Body of pancreas (tissue), 4 donors: ENCODE measurements around the gene TGM4. TPM values are rescaled to one million over a fixed set of nuclear protein-coding genes. Genes with fewer than 3 reads are reported as not detected.

Experiments used
- ATAC-seq: fragments of 150-250 bp; one replicate; pipeline ENCODE4 v1.9.1; 2016
- DNase-seq, 4 donors: peaks; one replicate each; pipeline ENCODE4 v3.0.0-alpha.2; 2019
- H3K27ac ChIP-seq, 4 donors: fragments of 200-600 bp; sonication (generic); 1 replicate in 3 of 4; 2 replicates in 1 of 4; pipeline versions ENCODE4 v1.5.1 to v1.6.1; 2016 to 2019; ENCODE audit warnings: mild to moderate bottlenecking in 1 of 4, mixed read lengths in 1 of 4, moderate library complexity in 1 of 4
- H3K27me3 ChIP-seq, 2 donors: fragments of 200-600 bp; sonication (generic); one replicate each; pipeline ENCODE4 v1.6.0; 2016; ENCODE audit warnings: mild to moderate bottlenecking in 1 of 2
- H3K36me3 ChIP-seq, 2 donors: fragments of 200-600 bp; sonication (generic); replicated peaks in 1 of 2; 2 replicates each; pipeline ENCODE4 v1.5.1; 2016; ENCODE audit warnings: low read depth in 2 of 2; ENCODE audit not compliant: insufficient read depth in 1 of 2
- H3K4me1 ChIP-seq: fragments of 200-600 bp; sonication (generic); one replicate; pipeline ENCODE4 v1.6.0; 2016
- H3K4me3 ChIP-seq, 2 donors: fragments of 200-600 bp; sonication (generic); 1 replicate in 1 of 2; 2 replicates in 1 of 2; pipeline ENCODE4 v1.5.1; 2016 to 2019
- H3K9me3 ChIP-seq, 3 donors: fragments of 200-600 bp; sonication (generic); 1 replicate in 2 of 3; 2 replicates in 1 of 3; pipeline ENCODE4 v1.5.1; 2016
- POLR2A ChIP-seq, 3 donors: fragments of 450-650 bp; IDR thresholded peaks; one replicate each; pipeline ENCODE4 v1.6.1; 2016; ENCODE audit warnings: antibody characterized with exemption in 3 of 3, mild to moderate bottlenecking in 2 of 3
- WGBS, 2 donors: methylation state at CpG; one replicate each; pipeline ENCODE4 v1.1.5; 2017; 5-methylcytosine and 5-hydroxymethylcytosine counted together
- intact Hi-C: fragments of 100-400 bp; cut with DNase I; formaldehyde crosslinking; loops from one replicate; pipeline ENCODE4 v1.15.1; 2023
- total RNA-seq, 2 donors: library from RNA; depleted of rRNA; stranded (reverse); fragments of >200 nt; gene quantifications; one replicate each; pipeline ENCODE4 v1.1.0, GENCODE V29; 2016
- TF ChIP-seq, protein P1 (sequence below), 7 experiments: fragments of 450-650 bp in 4 of 7; fragments of 200-600 bp in 3 of 7; sonication (generic) in 3 of 7; IDR thresholded peaks; one replicate each; pipeline ENCODE4 v1.5.1; 2016 to 2019; ENCODE audit warnings: antibody characterized with exemption in 7 of 7

The TGM4 gene
- total RNA-seq, 2 donors from 2014 or later: not detected

DNA sequence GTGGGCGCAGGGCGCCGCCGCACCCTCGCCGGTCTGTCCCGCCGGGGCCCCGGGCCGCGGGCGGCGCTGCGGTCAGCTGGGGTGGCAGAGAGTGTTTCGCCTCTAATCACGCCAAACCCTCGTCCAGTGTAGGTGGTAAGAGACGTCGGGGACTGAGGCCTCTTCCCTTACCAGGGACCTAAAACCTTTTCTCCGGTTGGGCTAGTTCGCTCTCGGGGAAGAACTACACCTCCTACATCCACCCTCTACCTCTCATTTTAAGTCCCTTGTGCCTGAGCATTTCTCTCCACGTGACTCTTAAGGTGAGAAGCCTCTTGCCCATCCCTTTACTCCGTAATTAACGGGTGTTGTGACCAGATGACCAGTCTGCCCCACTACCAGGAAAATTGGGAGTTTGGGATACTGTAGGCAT, 12.2 kb upstream of the TGM4 start:
- intact Hi-C loops: no loop called here
- WGBS, 2 donors: 2 to 4% methylated on average over 8 to 25 of the region's 25 CpGs
- DNase-seq: peak in 3 of 4 donors; percentile 13 to 26 (median 18)

DNA sequence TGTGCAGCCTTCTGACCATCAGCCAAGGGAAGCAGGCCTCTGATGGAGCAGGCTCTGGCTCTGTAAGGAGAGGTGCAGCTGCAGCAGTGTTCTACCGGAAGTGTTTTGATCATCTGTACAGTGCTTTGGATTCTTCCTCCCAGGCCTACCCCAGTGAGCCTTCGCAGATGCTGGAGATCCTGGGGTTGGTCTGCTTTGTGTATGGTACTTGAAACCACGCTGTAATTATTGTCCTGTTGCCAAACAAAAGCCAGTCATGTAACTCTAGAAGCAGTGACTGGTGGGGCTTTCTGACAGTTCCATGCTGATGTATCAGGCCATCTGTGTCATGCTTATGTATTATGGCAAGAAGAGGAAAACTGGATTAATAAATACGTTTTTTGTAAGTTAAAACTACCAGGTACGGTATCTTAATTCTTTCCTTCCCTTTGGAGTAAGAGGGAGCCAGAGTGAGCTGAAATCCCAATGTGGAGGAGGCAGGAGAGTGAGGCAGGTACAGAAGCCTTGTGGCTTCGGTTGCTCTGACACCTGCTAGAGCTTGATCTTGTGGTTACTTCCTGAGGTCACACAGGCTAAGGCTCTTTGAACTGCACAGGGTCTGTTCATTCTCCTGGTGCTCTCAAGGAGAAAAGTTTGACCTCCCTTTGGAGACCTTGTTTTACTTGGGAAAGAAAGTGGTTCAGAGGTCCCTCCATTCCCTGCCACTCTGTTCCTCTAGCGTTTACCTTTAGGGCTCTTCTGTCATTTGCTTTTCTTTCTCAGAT, 9.0 kb upstream of the TGM4 start:
- Histone ChIP-seq H3K36me3 (no peaks in the 10 kb centered on the region), H3K4me3 (no peak overlapping the region), H3K27me3 (no peaks in the 10 kb centered on the region), H3K27ac (no peak overlapping the region), H3K9me3 (no peaks in the 10 kb centered on the region), H3K4me1 (peaks cover 27% of the 10 kb centered on the region)
- ATAC-seq (no peak), DNase-seq (no peak)
- TF ChIP-seq, protein P1, sequence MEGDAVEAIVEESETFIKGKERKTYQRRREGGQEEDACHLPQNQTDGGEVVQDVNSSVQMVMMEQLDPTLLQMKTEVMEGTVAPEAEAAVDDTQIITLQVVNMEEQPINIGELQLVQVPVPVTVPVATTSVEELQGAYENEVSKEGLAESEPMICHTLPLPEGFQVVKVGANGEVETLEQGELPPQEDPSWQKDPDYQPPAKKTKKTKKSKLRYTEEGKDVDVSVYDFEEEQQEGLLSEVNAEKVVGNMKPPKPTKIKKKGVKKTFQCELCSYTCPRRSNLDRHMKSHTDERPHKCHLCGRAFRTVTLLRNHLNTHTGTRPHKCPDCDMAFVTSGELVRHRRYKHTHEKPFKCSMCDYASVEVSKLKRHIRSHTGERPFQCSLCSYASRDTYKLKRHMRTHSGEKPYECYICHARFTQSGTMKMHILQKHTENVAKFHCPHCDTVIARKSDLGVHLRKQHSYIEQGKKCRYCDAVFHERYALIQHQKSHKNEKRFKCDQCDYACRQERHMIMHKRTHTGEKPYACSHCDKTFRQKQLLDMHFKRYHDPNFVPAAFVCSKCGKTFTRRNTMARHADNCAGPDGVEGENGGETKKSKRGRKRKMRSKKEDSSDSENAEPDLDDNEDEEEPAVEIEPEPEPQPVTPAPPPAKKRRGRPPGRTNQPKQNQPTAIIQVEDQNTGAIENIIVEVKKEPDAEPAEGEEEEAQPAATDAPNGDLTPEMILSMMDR (IDR thresholded peaks at IDR 0.05): no peak
- no peak for TF ChIP-seq POLR2A (IDR thresholded peaks at IDR 0.05)
- intact Hi-C loops: no loop called here
- WGBS, 2 donors: 88 to 89% methylated on average over 7 of the region's 7 CpGs

More for the DNA sequence above, 12.2 kb upstream of the TGM4 start:
- peak overlapping the region in 1 of 2 donors; percentile 20 for H3K4me3 ChIP-seq
- TF ChIP-seq POLR2A (IDR thresholded peaks at IDR 0.05): no peak
- TF ChIP-seq, protein P1 (IDR thresholded peaks at IDR 0.05): no peak
- H3K36me3 ChIP-seq: no peaks in the 10 kb centered on the region
- H3K4me1 ChIP-seq: peaks cover 20% of the 10 kb centered on the region
- H3K9me3 ChIP-seq: no peaks in the 10 kb centered on the region
- peak; percentile 33 for ATAC-seq
- H3K27ac ChIP-seq: peak overlapping the region; percentile 70 to 90 (median 82)
- no peaks in the 10 kb centered on the region for H3K27me3 ChIP-seq

DNA sequence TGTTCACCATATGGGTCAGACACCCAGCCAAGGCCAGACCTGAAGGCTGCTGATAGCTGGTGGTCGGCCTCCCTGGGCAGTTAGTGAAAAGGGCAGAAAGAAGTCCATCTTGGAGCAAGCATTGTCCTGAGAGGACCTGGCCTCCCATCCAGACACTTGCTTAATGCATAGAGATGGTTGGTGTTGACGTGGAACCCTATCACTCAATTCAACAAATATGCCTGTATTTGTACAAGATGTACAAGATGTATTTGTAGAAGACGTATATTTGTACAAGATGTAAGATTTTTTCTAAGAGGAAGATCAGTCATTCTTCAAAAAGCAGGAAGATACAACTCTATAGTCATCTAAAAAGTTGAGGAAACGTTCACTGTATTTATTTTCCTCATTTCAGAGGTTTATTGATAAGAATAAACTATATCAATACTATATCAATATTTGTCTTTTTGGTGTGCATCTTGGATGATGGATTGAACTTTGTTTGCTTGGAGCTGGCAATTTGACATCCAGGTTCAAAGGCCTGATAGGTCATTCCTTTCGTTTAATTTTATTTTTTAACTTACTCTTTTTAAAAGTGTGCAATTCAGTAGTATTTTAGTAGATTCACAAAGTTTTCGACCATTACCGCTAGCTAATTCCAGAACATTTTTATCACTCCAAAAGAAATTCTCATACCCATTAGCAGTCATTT, 6.8 kb upstream of the TGM4 start:
- 66 to 74% methylated on average over 7 of the region's 7 CpGs for WGBS, 2 donors
- Histone ChIP-seq H3K4me3 (no peak overlapping the region), H3K27ac (no peak overlapping the region), H3K36me3 (no peaks in the 10 kb centered on the region), H3K27me3 (no peaks in the 10 kb centered on the region), H3K9me3 (no peaks in the 10 kb centered on the region), H3K4me1 (peaks cover 21% of the 10 kb centered on the region)
- DNase-seq (no peak), ATAC-seq (no peak)
- TF ChIP-seq POLR2A (IDR thresholded peaks at IDR 0.05): no peak
- TF ChIP-seq, protein P1 (IDR thresholded peaks at IDR 0.05): no peak
- intact Hi-C loops: no loop called here

DNA sequence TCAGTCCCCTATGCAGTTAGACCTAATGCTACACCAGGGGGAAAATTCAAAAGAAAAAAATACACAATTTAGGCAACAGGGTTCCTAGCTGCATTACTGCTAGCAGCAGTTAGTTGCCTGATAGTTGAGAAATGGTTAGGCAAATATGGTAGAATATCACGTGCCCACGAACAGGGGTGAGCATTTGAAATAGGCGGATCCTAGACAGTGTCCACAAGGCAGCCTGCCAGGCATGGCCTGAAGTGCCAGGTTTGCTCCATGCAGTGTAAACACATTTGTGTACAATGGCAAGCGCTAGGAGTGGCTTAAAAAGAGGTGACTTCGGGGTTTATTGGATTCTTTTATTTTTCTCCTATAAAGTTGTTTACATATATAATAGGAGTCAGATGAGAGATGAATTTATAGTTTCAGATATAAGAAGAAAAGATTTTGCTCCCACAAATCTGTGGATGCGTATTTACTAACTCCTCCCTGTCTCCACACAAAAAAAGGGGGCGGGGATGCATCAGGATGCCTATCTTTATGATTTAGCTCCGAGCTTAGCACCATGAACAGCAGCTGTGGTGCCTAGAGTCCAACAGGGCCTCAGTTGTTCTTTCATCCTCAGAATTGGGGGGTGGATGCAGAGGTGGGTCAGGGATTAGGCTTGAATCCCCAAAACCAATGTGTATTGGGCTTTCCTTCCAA, 3.9 kb upstream of the TGM4 start:
- no peak for TF ChIP-seq POLR2A (IDR thresholded peaks at IDR 0.05)
- TF ChIP-seq, protein P1 (IDR thresholded peaks at IDR 0.05): no peak
- H3K27ac ChIP-seq: no peak overlapping the region
- intact Hi-C loops: no loop called here
- 35 to 36% methylated on average over 8 of the region's 8 CpGs for WGBS, 2 donors
- DNase-seq (peak; percentile 63 to 82 (median 70)), ATAC-seq (peak; percentile 78)
- peaks cover 10% of the 10 kb centered on the region for H3K4me1 ChIP-seq
- H3K27me3 ChIP-seq: no peaks in the 10 kb centered on the region
- H3K9me3 ChIP-seq: no peaks in the 10 kb centered on the region
- H3K36me3 ChIP-seq: no peaks in the 10 kb centered on the region
- no peak overlapping the region for H3K4me3 ChIP-seq
